ENCODE results near the gene SPACA6. TPM values are rescaled to one million over a fixed set of nuclear protein-coding genes. Genes with fewer than 3 reads are reported as not detected.
A peak's percentile ranks its signal among the peaks of the same experiment; 100 is the strongest.

Gene SPACA6
- total and polyA plus RNA-seq, 4 donors, result 7.0 to 20.7 (median 14.8) TPM

DNA sequence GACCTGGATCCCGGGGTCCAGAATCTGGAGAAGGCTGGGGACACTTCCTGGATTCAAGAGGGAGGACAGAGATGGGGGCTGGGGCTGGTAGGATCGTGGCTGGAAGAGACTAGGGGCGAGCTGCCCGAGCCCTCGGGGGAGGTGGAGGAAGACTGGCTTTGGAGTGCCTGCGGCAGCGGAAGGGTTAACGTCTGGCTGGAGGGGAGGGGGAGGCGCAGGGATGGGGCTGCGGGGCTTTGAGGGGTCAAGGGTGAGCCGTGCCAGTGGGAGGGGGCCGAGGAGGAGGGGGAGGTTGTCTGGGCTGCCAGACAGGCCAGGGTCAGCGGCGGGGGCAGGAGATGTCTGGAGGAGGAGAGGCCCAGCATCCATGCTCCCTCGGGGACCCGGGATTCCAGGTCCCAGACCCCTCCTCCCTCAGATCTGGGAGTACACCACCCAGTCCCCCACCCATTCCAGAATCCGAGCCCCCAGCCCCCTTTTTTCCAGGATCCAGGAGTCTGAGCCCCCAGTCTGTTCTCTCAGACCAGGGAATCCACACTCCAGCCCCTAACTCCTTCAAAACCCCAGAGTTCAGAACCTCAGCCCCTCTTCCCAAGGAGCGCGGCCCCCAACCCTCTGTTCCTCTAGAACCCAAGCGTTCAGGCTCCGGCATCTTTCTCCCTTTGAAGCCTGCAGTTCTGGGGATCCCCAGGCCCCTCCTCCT, 3.2 kb upstream of the SPACA6 start:
- DNase-seq, result peak; percentile 84 to 89 (median 84)
- Histone ChIP-seq H3K36me3 (ENCODE audit: control insufficient read depth in 4 of 4, insufficient read depth in 4 of 4, low read length in 4 of 4) (peaks cover 0 to 16% (median 10%) of the 10 kb centered on the region in 4 donors), H3K4me3 (peak overlapping the region; percentile 91), H3K9ac (ENCODE audit: insufficient read depth in 1 of 2, low read length in 2 of 2) (peak overlapping the region in 1 of 2 donors; percentile 38), H3K27me3 (ENCODE audit: control insufficient read depth in 3 of 3, insufficient read depth in 3 of 3, low read length in 2 of 3) (no peaks in the 10 kb centered on the region), H3K9me3 (ENCODE audit: control insufficient read depth in 4 of 4, insufficient read depth in 3 of 4, low read length in 3 of 4) (no peaks in the 10 kb centered on the region), H3K4me1 (ENCODE audit: control insufficient read depth in 5 of 5, insufficient read depth in 5 of 5, low read length in 5 of 5) (peaks cover 0 to 40% (median 12%) of the 10 kb centered on the region in 5 donors), H3K27ac (ENCODE audit: low read depth in 1 of 2, low read length in 1 of 2) (peak overlapping the region; percentile 87 to 97)
- TF ChIP-seq CTCF (IDR thresholded peaks at IDR 0.05; ENCODE audit: control extremely low read depth, extremely low read depth), result no peak
- WGBS, 2 donors, result 1 to 2% methylated on average over 17 to 21 of the region's 21 CpGs
- no peak for ATAC-seq (ENCODE audit: insufficient read depth, low FRiP score)

GRCh38 chr19:51690454-51691073, 2.6 kb upstream of the SPACA6 start:
- H3K27me3 ChIP-seq (ENCODE audit: control insufficient read depth in 3 of 3, insufficient read depth in 3 of 3, low read length in 2 of 3), result no peaks in the 10 kb centered on the region
- peak overlapping the region in 1 of 2 donors; percentile 70 for H3K9ac ChIP-seq (ENCODE audit: insufficient read depth in 1 of 2, low read length in 2 of 2)
- peak overlapping the region; percentile 87 to 97 for H3K27ac ChIP-seq (ENCODE audit: low read depth in 1 of 2, low read length in 1 of 2)
- ATAC-seq (ENCODE audit: insufficient read depth, low FRiP score), result no peak
- no peak for TF ChIP-seq CTCF (IDR thresholded peaks at IDR 0.05; ENCODE audit: control extremely low read depth, extremely low read depth)
- H3K4me1 ChIP-seq (ENCODE audit: control insufficient read depth in 5 of 5, insufficient read depth in 5 of 5, low read length in 5 of 5), result peaks cover 0 to 40% (median 12%) of the 10 kb centered on the region in 5 donors
- WGBS, 2 donors, result 1% methylated on average over 13 to 20 of the region's 21 CpGs
- peaks cover 0 to 21% (median 13%) of the 10 kb centered on the region in 4 donors for H3K36me3 ChIP-seq (ENCODE audit: control insufficient read depth in 4 of 4, insufficient read depth in 4 of 4, low read length in 4 of 4)
- DNase-seq, result peak; percentile 95 to 96 (median 95)
- H3K4me3 ChIP-seq, result peak overlapping the region; percentile 91
- H3K9me3 ChIP-seq (ENCODE audit: control insufficient read depth in 4 of 4, insufficient read depth in 3 of 4, low read length in 3 of 4), result no peaks in the 10 kb centered on the region

- H3K4me1 ChIP-seq (ENCODE audit: control insufficient read depth in 5 of 5, insufficient read depth in 5 of 5, low read length in 5 of 5), result peaks cover 0 to 40% (median 12%) of the 10 kb centered on the region in 5 donors
- peaks cover 0 to 24% (median 15%) of the 10 kb centered on the region in 4 donors for H3K36me3 ChIP-seq (ENCODE audit: control insufficient read depth in 4 of 4, insufficient read depth in 4 of 4, low read length in 4 of 4)
- ATAC-seq (ENCODE audit: insufficient read depth, low FRiP score) (no peak), DNase-seq (no peak)
- H3K9ac ChIP-seq (ENCODE audit: insufficient read depth in 1 of 2, low read length in 2 of 2), result peak overlapping the region; percentile 46 to 56
- H3K27me3 ChIP-seq (ENCODE audit: control insufficient read depth in 3 of 3, insufficient read depth in 3 of 3, low read length in 2 of 3), result no peaks in the 10 kb centered on the region
- TF ChIP-seq CTCF (IDR thresholded peaks at IDR 0.05; ENCODE audit: control extremely low read depth, extremely low read depth), result no peak
- H3K4me3 ChIP-seq, result no peak overlapping the region
- WGBS, 2 donors, result 12 to 14% methylated on average over 7 to 9 of the region's 9 CpGs
- no peaks in the 10 kb centered on the region for H3K9me3 ChIP-seq (ENCODE audit: control insufficient read depth in 4 of 4, insufficient read depth in 3 of 4, low read length in 3 of 4)
- peak overlapping the region; percentile 35 to 97 for H3K27ac ChIP-seq (ENCODE audit: low read depth in 1 of 2, low read length in 1 of 2)
These were observed 2.0 kb upstream of the SPACA6 start for GRCh38 chr19:51691074-51691583.
